MG63 (cell line): ENCODE measurements around the gene EEF2K. TPM values are rescaled to one million over a fixed set of nuclear protein-coding genes. Genes with fewer than 3 reads are reported as not detected.
"Not testable (repeated sequence)": the region's sequence is repeated elsewhere in the genome, so short reads cannot be mapped to it uniquely, and the experiment has no call there.

Experiments used
- DNase-seq: peaks from one replicate; pipeline ENCODE4 v3.0.0-alpha.2; 2020
- H3K27me3 ChIP-seq: fragments of 250-450 bp; sonication (Bioruptor Pico); 2 replicates; pipeline ENCODE4 v1.5.1; 2020; ENCODE audit warnings: mild to moderate bottlenecking, moderate library complexity
- H3K36me3 ChIP-seq: fragments of 250-450 bp; sonication (Bioruptor Pico); 2 replicates; pipeline ENCODE4 v1.5.1; 2020; ENCODE audit warnings: mild to moderate bottlenecking, moderate library complexity
- H3K4me3 ChIP-seq: fragments of 250-450 bp; sonication (Bioruptor Pico); 2 replicates; pipeline ENCODE4 v1.5.1; 2020; ENCODE audit warnings: mild to moderate bottlenecking, moderate library complexity
- H3K9me3 ChIP-seq: fragments of 250-450 bp; sonication (Bioruptor Pico); 2 replicates; pipeline ENCODE4 v1.5.1; 2020; ENCODE audit warnings: mild to moderate bottlenecking, moderate library complexity
- total RNA-seq: library from RNA; depleted of rRNA; stranded (reverse); fragments of >200 nt; shearing (Covaris generic); gene quantifications from 2 replicates; pipeline ENCODE4 v1.2.3, GENCODE V29; 2014; ENCODE audit warnings: low replicate concordance

EEF2K gene
- total RNA-seq, 1 experiment from 2014 or later = 27.1 TPM

- H3K9me3 ChIP-seq = no peaks in the 10 kb centered on the region
- peaks cover 7% of the 10 kb centered on the region for H3K36me3 ChIP-seq
- H3K4me3 ChIP-seq = no peak overlapping the region
- no peak for DNase-seq
- no peaks in the 10 kb centered on the region for H3K27me3 ChIP-seq
These were observed 85.8 kb downstream of the EEF2K start for GRCh38 chr16:22291860-22292318.

- H3K4me3 ChIP-seq = no peak overlapping the region
- no peak for DNase-seq
- no peaks in the 10 kb centered on the region for H3K9me3 ChIP-seq
- peaks cover 7% of the 10 kb centered on the region for H3K36me3 ChIP-seq
- no peaks in the 10 kb centered on the region for H3K27me3 ChIP-seq
These were observed 86.2 kb downstream of the EEF2K start for GRCh38 chr16:22292320-22292719.

- H3K4me3 ChIP-seq = no peak overlapping the region
- peaks cover 12% of the 10 kb centered on the region for H3K36me3 ChIP-seq
- no peaks in the 10 kb centered on the region for H3K9me3 ChIP-seq
- no peaks in the 10 kb centered on the region for H3K27me3 ChIP-seq
- DNase-seq = no peak
These were observed 87.3 kb downstream of the EEF2K start for GRCh38 chr16:22293137-22294106.

GRCh38 chr16:22296225-22297113 lies 90.4 kb downstream of the EEF2K start:
- no peaks in the 10 kb centered on the region for H3K9me3 ChIP-seq
- H3K4me3 ChIP-seq = peak overlapping the region; percentile 89
- H3K27me3 ChIP-seq = no peaks in the 10 kb centered on the region
- no peak for DNase-seq
- peaks cover 32% of the 10 kb centered on the region for H3K36me3 ChIP-seq

GRCh38 chr16:22297114-22297870 lies 91.2 kb downstream of the EEF2K start, which contains the start of gene POLR3E:
POLR3E (plus strand) TSS chr16:22297409; CDS start chr16:22302969, 5,560 bp downstream.
- peaks cover 38% of the 10 kb centered on the region for H3K36me3 ChIP-seq
- H3K27me3 ChIP-seq = no peaks in the 10 kb centered on the region
- no peaks in the 10 kb centered on the region for H3K9me3 ChIP-seq
- peak within 1 kb of the TSS; percentile 89 for H3K4me3 ChIP-seq
- DNase-seq = peak; percentile 97

- Histone ChIP-seq H3K9me3 (no peaks in the 10 kb centered on the region), H3K4me3 (peak overlapping the region; percentile 89), H3K27me3 (no peaks in the 10 kb centered on the region), H3K36me3 (peaks cover 46% of the 10 kb centered on the region)
- DNase-seq = peak; percentile 85
These were observed 92.0 kb downstream of the EEF2K start for GRCh38 chr16:22297871-22298733.

GRCh38 chr16:22299036-22299435 lies 93.0 kb downstream of the EEF2K start:
- DNase-seq = no peak
- Histone ChIP-seq H3K4me3 (no peak overlapping the region), H3K36me3 (peaks cover 52% of the 10 kb centered on the region), H3K27me3 (no peaks in the 10 kb centered on the region), H3K9me3 (no peaks in the 10 kb centered on the region)

- peak; percentile 73 for DNase-seq
- Histone ChIP-seq H3K9me3 (no peaks in the 10 kb centered on the region), H3K4me3 (no peak overlapping the region), H3K27me3 (no peaks in the 10 kb centered on the region), H3K36me3 (peaks cover 67% of the 10 kb centered on the region)
These were observed 94.5 kb downstream of the EEF2K start for GRCh38 chr16:22300427-22301071.

GRCh38 chr16:22301423-22301822 lies 95.3 kb downstream of the EEF2K start:
- peaks cover 76% of the 10 kb centered on the region for H3K36me3 ChIP-seq
- not testable (repeated sequence) for H3K27me3 ChIP-seq, DNase-seq, H3K9me3 ChIP-seq, H3K4me3 ChIP-seq

- Histone ChIP-seq H3K36me3 (peaks cover 83% of the 10 kb centered on the region), H3K4me3 (no peak overlapping the region), H3K9me3 (no peaks in the 10 kb centered on the region), H3K27me3 (no peaks in the 10 kb centered on the region)
- no peak for DNase-seq
These were observed 96.8 kb downstream of the EEF2K start for GRCh38 chr16:22302776-22303363.

GRCh38 chr16:22304411-22304810 lies 98.3 kb downstream of the EEF2K start:
- no peaks in the 10 kb centered on the region for H3K27me3 ChIP-seq
- H3K9me3 ChIP-seq = no peaks in the 10 kb centered on the region
- no peak overlapping the region for H3K4me3 ChIP-seq
- H3K36me3 ChIP-seq = peaks cover 92% of the 10 kb centered on the region
- DNase-seq = no peak

- H3K36me3 ChIP-seq = peaks cover 89% of the 10 kb centered on the region
These were observed 100.7 kb downstream of the EEF2K start for GRCh38 chr16:22306788-22307187.

GRCh38 chr16:22307838-22308237 lies 101.8 kb downstream of the EEF2K start:
- Histone ChIP-seq H3K27me3 (no peaks in the 10 kb centered on the region), H3K9me3 (no peaks in the 10 kb centered on the region), H3K36me3 (peaks cover 87% of the 10 kb centered on the region), H3K4me3 (no peak overlapping the region)
- DNase-seq = no peak

More at GRCh38 chr16:22306788-22307187, 100.7 kb downstream of the EEF2K start:
- no peak overlapping the region for H3K4me3 ChIP-seq
- H3K9me3 ChIP-seq = no peaks in the 10 kb centered on the region
- no peak for DNase-seq
- H3K27me3 ChIP-seq = no peaks in the 10 kb centered on the region

- peaks cover 86% of the 10 kb centered on the region for H3K36me3 ChIP-seq
- no peaks in the 10 kb centered on the region for H3K27me3 ChIP-seq
- no peak for DNase-seq
- H3K4me3 ChIP-seq = no peak overlapping the region
- H3K9me3 ChIP-seq = no peaks in the 10 kb centered on the region
These were observed 102.9 kb downstream of the EEF2K start for GRCh38 chr16:22308824-22309520.
